Measurements from ENCODE around the gene HSD17B11. TPM values are rescaled to one million over a fixed set of nuclear protein-coding genes. Genes with fewer than 3 reads are reported as not detected.
"Not testable (repeated sequence)": the region's sequence is repeated elsewhere in the genome, so short reads cannot be mapped to it uniquely, and the experiment has no call there.

HSD17B11 gene
- total and polyA plus RNA-seq, 12 donors = 34.1 to 202 (median 96.1) TPM

- H3K27me3 ChIP-seq = no peaks in the 10 kb centered on the region
- DNase-seq = no peak
- 85 to 96% (median 91%) methylated on average over 6 of the region's 6 CpGs for WGBS, 4 donors
- no peak for TF ChIP-seq POLR2A (IDR thresholded peaks at IDR 0.05)
- TF ChIP-seq CTCF (IDR thresholded peaks at IDR 0.05) = no peak
- H3K9me3 ChIP-seq (replicated peaks in 1 of 3) = no peaks in the 10 kb centered on the region
- peaks cover 14 to 27% of the 10 kb centered on the region in 2 donors for H3K4me1 ChIP-seq (replicated peaks in 1 of 2)
- intact Hi-C loops (cut with DNase I) = no loop called here
- no peak overlapping the region for H3K4me3 ChIP-seq
- no peaks in the 10 kb centered on the region for H3K36me3 ChIP-seq (replicated peaks in 1 of 2)
- H3K27ac ChIP-seq = no peak overlapping the region
Observed at GRCh38 chr4:87428979-87429378, 38.0 kb upstream of the HSD17B11 start.

- no peak for TF ChIP-seq POLR2A (IDR thresholded peaks at IDR 0.05)
- no peak for TF ChIP-seq CTCF (IDR thresholded peaks at IDR 0.05)
- Histone ChIP-seq H3K27ac (no peak overlapping the region), H3K9me3 (replicated peaks in 1 of 3) (no peaks in the 10 kb centered on the region), H3K27me3 (no peaks in the 10 kb centered on the region), H3K36me3 (replicated peaks in 1 of 2) (no peaks in the 10 kb centered on the region), H3K4me3 (no peak overlapping the region), H3K4me1 (replicated peaks in 1 of 2) (peaks cover 20 to 34% of the 10 kb centered on the region in 2 donors)
- WGBS, 4 donors = 29 to 67% (median 52%) methylated on average over 1 of the region's 1 CpG
- intact Hi-C loops (cut with DNase I) = no loop called here
- DNase-seq = no peak
Observed at GRCh38 chr4:87427518-87427868, 36.5 kb upstream of the HSD17B11 start.

GRCh38 chr4:87426865-87427517 is 36.0 kb upstream of the HSD17B11 start:
- no peaks in the 10 kb centered on the region for H3K36me3 ChIP-seq (replicated peaks in 1 of 2)
- no peak for DNase-seq
- no peak overlapping the region for H3K27ac ChIP-seq
- no peaks in the 10 kb centered on the region for H3K27me3 ChIP-seq
- intact Hi-C loops (cut with DNase I) = no loop called here
- TF ChIP-seq CTCF (IDR thresholded peaks at IDR 0.05) = no peak
- TF ChIP-seq POLR2A (IDR thresholded peaks at IDR 0.05) = no peak
- H3K9me3 ChIP-seq (replicated peaks in 1 of 3) = no peaks in the 10 kb centered on the region
- 79 to 87% (median 87%) methylated on average over 3 of the region's 3 CpGs for WGBS, 4 donors
- no peak overlapping the region for H3K4me3 ChIP-seq
- H3K4me1 ChIP-seq (replicated peaks in 1 of 2) = peaks cover 22 to 34% of the 10 kb centered on the region in 2 donors

GRCh38 chr4:87425711-87426110 is 34.7 kb upstream of the HSD17B11 start:
- WGBS, 4 donors = 91 to 97% (median 93%) methylated on average over 2 of the region's 2 CpGs
- TF ChIP-seq POLR2A (IDR thresholded peaks at IDR 0.05) (no peak), CTCF (IDR thresholded peaks at IDR 0.05) (no peak)
- intact Hi-C loops (cut with DNase I) = no loop called here
- H3K9me3 ChIP-seq (replicated peaks in 1 of 3) = no peaks in the 10 kb centered on the region
- no peak overlapping the region for H3K27ac ChIP-seq
- H3K27me3 ChIP-seq = no peaks in the 10 kb centered on the region
- H3K4me3 ChIP-seq = no peak overlapping the region
- H3K36me3 ChIP-seq (replicated peaks in 1 of 2) = no peaks in the 10 kb centered on the region
- H3K4me1 ChIP-seq (replicated peaks in 1 of 2) = peaks cover 29 to 41% of the 10 kb centered on the region in 2 donors
- DNase-seq = no peak

GRCh38 chr4:87424099-87424543 is 33.1 kb upstream of the HSD17B11 start:
- intact Hi-C loops (cut with DNase I) = not testable (repeated sequence)

More at GRCh38 chr4:87424099-87424543, 33.1 kb upstream of the HSD17B11 start:
- not testable (repeated sequence) for H3K36me3 ChIP-seq (replicated peaks in 1 of 2); H3K9me3 ChIP-seq (replicated peaks in 1 of 3); H3K27me3 ChIP-seq
- Histone ChIP-seq H3K4me3 (peak overlapping the region in 1 of 4 donors; percentile 75), H3K4me1 (replicated peaks in 1 of 2) (peaks cover 29 to 41% of the 10 kb centered on the region in 2 donors), H3K27ac (peak overlapping the region in 1 of 5 donors; percentile 96)
- WGBS, 4 donors = 79 to 88% (median 87%) methylated on average over 22 of the region's 22 CpGs
- DNase-seq = peak in 3 of 7 donors; percentile 23 to 32 (median 29)
